ENCODE results near the gene CHST13.
A peak's percentile ranks its signal among the peaks of the same experiment; 100 is the strongest.

Gene CHST13

DNA sequence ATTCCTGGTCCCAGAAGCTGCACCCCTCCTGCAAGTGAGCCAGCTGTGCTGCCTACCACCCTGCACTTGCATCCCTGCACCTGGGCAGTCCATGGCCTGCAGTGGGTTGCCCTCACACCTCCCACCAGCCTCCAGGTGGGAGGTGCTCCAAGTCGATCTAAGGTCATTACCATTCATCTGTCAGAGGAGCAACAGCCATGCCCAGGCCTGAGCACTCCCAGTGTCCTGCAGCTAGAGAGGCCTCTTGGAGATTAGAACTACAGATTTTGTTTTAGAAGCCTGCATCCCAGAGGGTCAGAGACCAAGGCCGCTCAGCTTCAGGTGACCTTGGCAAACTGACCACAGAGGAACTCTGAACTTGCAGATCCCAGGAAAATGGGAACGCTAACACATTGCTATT lies 39.3 kb upstream of the CHST13 start:
- no peak overlapping the region for H3K4me2 ChIP-seq (ENCODE audit: low read length)
- peaks cover 8% of the 10 kb centered on the region for H3K4me1 ChIP-seq
- H3K27me3 ChIP-seq (ENCODE audit: control insufficient read depth, insufficient read depth, low read length): no peaks in the 10 kb centered on the region
- no peaks in the 10 kb centered on the region for H3K79me2 ChIP-seq
- no peaks in the 10 kb centered on the region for H3K36me3 ChIP-seq (ENCODE audit: control insufficient read depth, insufficient read depth, low read length)
- TF ChIP-seq, protein P1, sequence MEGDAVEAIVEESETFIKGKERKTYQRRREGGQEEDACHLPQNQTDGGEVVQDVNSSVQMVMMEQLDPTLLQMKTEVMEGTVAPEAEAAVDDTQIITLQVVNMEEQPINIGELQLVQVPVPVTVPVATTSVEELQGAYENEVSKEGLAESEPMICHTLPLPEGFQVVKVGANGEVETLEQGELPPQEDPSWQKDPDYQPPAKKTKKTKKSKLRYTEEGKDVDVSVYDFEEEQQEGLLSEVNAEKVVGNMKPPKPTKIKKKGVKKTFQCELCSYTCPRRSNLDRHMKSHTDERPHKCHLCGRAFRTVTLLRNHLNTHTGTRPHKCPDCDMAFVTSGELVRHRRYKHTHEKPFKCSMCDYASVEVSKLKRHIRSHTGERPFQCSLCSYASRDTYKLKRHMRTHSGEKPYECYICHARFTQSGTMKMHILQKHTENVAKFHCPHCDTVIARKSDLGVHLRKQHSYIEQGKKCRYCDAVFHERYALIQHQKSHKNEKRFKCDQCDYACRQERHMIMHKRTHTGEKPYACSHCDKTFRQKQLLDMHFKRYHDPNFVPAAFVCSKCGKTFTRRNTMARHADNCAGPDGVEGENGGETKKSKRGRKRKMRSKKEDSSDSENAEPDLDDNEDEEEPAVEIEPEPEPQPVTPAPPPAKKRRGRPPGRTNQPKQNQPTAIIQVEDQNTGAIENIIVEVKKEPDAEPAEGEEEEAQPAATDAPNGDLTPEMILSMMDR (IDR thresholded peaks at IDR 0.05): no peak
- H3K27ac ChIP-seq: no peak overlapping the region
- no peak overlapping the region for H3K9ac ChIP-seq
- peak overlapping the region; percentile 56 for H2AFZ ChIP-seq
- no peak overlapping the region for H3K4me3 ChIP-seq (ENCODE audit: low read depth, low read length)
- no peaks in the 10 kb centered on the region for H3K9me3 ChIP-seq (ENCODE audit: control insufficient read depth, low read length)

DNA sequence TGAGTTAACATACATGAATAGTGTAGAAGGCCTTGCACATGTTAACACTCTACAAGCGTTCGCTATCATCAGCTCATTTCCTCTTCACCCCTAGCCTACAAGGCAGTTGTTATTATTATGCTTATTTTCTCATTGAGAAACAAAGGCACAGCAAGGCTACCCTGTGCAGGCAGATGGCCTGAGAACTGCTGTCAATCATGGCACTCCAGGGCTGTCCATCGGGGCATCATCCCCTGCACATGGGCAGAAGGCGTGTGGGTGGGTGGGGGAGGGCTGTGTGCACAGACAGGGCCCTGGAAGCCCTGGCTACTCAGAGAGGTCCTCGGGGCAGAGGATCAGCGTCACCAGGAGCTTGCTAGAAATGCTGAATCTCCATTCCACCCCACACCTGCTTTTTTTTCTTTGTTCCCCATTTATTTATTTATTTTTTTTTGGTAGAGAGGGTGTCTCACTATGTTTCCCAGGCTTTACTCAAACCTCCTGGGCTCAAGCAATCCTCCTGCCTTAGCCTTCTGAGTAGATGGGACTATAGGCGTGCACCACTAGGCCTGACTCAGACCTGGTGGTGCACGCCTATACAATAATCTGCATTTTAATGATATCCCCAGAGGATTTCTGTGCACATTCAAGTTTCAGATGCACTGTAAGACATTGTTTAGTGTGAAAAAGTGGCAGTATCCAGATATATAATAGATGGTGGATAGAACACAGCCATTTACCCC lies 38.6 kb upstream of the CHST13 start:
- Histone ChIP-seq H3K4me2 (ENCODE audit: low read length) (no peak overlapping the region), H3K4me3 (ENCODE audit: low read depth, low read length) (no peak overlapping the region), H2AFZ (no peak overlapping the region), H3K9ac (no peak overlapping the region), H3K27me3 (ENCODE audit: control insufficient read depth, insufficient read depth, low read length) (no peaks in the 10 kb centered on the region), H3K36me3 (ENCODE audit: control insufficient read depth, insufficient read depth, low read length) (no peaks in the 10 kb centered on the region), H3K79me2 (no peaks in the 10 kb centered on the region), H3K4me1 (peaks cover 8% of the 10 kb centered on the region), H3K27ac (no peak overlapping the region), H3K9me3 (ENCODE audit: control insufficient read depth, low read length) (no peaks in the 10 kb centered on the region)
- TF ChIP-seq, protein P1 (IDR thresholded peaks at IDR 0.05): no peak

- Histone ChIP-seq H3K4me3 (ENCODE audit: low read depth, low read length) (no peak overlapping the region), H3K79me2 (no peaks in the 10 kb centered on the region), H3K9ac (no peak overlapping the region), H3K4me1 (peaks cover 8% of the 10 kb centered on the region), H3K4me2 (ENCODE audit: low read length) (no peak overlapping the region), H2AFZ (no peak overlapping the region), H3K9me3 (ENCODE audit: control insufficient read depth, low read length) (no peaks in the 10 kb centered on the region), H3K36me3 (ENCODE audit: control insufficient read depth, insufficient read depth, low read length) (no peaks in the 10 kb centered on the region), H3K27ac (no peak overlapping the region), H3K27me3 (ENCODE audit: control insufficient read depth, insufficient read depth, low read length) (no peaks in the 10 kb centered on the region)
- TF ChIP-seq, protein P1 (IDR thresholded peaks at IDR 0.05): no peak
Measured at GRCh38 chr3:126485956-126486355, 38.0 kb upstream of the CHST13 start.

GRCh38 chr3:126486360-126486847 lies 37.6 kb upstream of the CHST13 start:
- Histone ChIP-seq H3K36me3 (ENCODE audit: control insufficient read depth, insufficient read depth, low read length) (no peaks in the 10 kb centered on the region), H3K9me3 (ENCODE audit: control insufficient read depth, low read length) (no peaks in the 10 kb centered on the region), H3K4me3 (ENCODE audit: low read depth, low read length) (no peak overlapping the region), H3K27me3 (ENCODE audit: control insufficient read depth, insufficient read depth, low read length) (no peaks in the 10 kb centered on the region), H3K9ac (no peak overlapping the region), H3K4me2 (ENCODE audit: low read length) (no peak overlapping the region), H3K27ac (no peak overlapping the region), H3K4me1 (peaks cover 8% of the 10 kb centered on the region), H3K79me2 (no peaks in the 10 kb centered on the region), H2AFZ (no peak overlapping the region)
- TF ChIP-seq, protein P1 (IDR thresholded peaks at IDR 0.05): no peak

Data from parathyroid adenoma (tissue), 2 donors.